ENCODE data around the gene SORCS1.
A peak's percentile ranks its signal among the peaks of the same experiment; 100 is the strongest.
"Not testable (repeated sequence)": the region's sequence is repeated elsewhere in the genome, so short reads cannot be mapped to it uniquely, and the experiment has no call there.

The SORCS1 gene

GRCh38 chr10:107037192-107038122, 127.0 kb downstream of the SORCS1 start:
- DNase-seq: no peak

- no peak for DNase-seq
These were observed 130.6 kb downstream of the SORCS1 start for GRCh38 chr10:107033799-107034422.

- no peak for DNase-seq
These were observed 131.7 kb downstream of the SORCS1 start for GRCh38 chr10:107032700-107033401.

- no peak for DNase-seq
These were observed 132.4 kb downstream of the SORCS1 start for GRCh38 chr10:107031931-107032699.

- DNase-seq: peak; percentile 76
These were observed 136.3 kb downstream of the SORCS1 start for GRCh38 chr10:107028236-107028635.

- no peak for DNase-seq
These were observed 138.8 kb downstream of the SORCS1 start for GRCh38 chr10:107025676-107026075.

GRCh38 chr10:107024033-107024432, 140.5 kb downstream of the SORCS1 start:
- not testable (repeated sequence) for DNase-seq

GRCh38 chr10:107022600-107023354, 141.7 kb downstream of the SORCS1 start:
- DNase-seq: no peak

GRCh38 chr10:107019154-107019553, 145.4 kb downstream of the SORCS1 start:
- DNase-seq: no peak

GRCh38 chr10:107013258-107014006, 151.1 kb downstream of the SORCS1 start:
- DNase-seq: no peak

GRCh38 chr10:107011992-107012391, 152.5 kb downstream of the SORCS1 start:
- DNase-seq: no peak

- no peak for DNase-seq
These were observed 153.4 kb downstream of the SORCS1 start for GRCh38 chr10:107011105-107011504.

GRCh38 chr10:107010531-107010930, 154.0 kb downstream of the SORCS1 start:
- no peak for DNase-seq

GRCh38 chr10:107004362-107004761, 160.1 kb downstream of the SORCS1 start:
- DNase-seq: no peak

GRCh38 chr10:107002068-107002467, 162.4 kb downstream of the SORCS1 start:
- no peak for DNase-seq

- DNase-seq: no peak
These were observed 165.3 kb downstream of the SORCS1 start for GRCh38 chr10:106999118-106999707.

- DNase-seq: no peak
These were observed 166.8 kb downstream of the SORCS1 start for GRCh38 chr10:106997721-106998120.

- DNase-seq: no peak
These were observed 168.0 kb downstream of the SORCS1 start for GRCh38 chr10:106996510-106996909.

GRCh38 chr10:106992055-106992454, 172.5 kb downstream of the SORCS1 start:
- no peak for DNase-seq

GRCh38 chr10:106991091-106991490, 173.4 kb downstream of the SORCS1 start:
- no peak for DNase-seq

- no peak for DNase-seq
These were observed 177.1 kb downstream of the SORCS1 start for GRCh38 chr10:106987362-106987761.

Measured in GF-D8 (cell line).